ENCODE measurements around the gene CNTNAP2. TPM values are rescaled to one million over a fixed set of nuclear protein-coding genes. Genes with fewer than 3 reads are reported as not detected.

Gene CNTNAP2
- total RNA-seq, 2 experiments from 2014 or later: not detected

GRCh38 chr7:147569116-147569913, 1452.7 kb downstream of the CNTNAP2 start:
- intact Hi-C loops (cut with DNase I, micrococcal nuclease): no loop called here
- no peak overlapping the region for H3K27ac Mint-ChIP-seq

DNA sequence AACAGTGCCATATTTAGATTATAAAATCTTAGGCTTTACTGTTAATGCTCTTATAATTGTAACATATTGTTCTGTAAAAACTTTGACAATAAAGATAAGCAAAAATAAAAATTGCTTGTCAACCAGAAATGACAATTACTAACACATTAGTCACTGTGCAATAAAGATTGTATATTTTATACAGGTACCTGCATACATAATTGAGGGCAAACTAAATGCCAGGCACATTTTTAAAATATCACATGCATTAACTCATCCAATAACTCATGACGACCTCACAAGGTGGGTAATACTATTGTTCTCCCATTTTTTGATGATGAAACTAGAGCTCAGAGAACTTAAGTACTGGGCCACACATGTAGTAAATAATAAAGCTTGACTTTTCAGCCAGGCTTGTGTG, 1453.8 kb downstream of the CNTNAP2 start:
- no peak overlapping the region for H3K27ac ChIP-seq (ENCODE audit: low read depth in 1 of 2, low read length in 2 of 2)
- Mint-ChIP-seq H3K27ac (no peak overlapping the region), H3K36me3 (ENCODE audit: low read depth) (no peaks in the 10 kb centered on the region), H3K4me3 (no peak overlapping the region), H3K27me3 (no peaks in the 10 kb centered on the region), H3K9me3 (no peaks in the 10 kb centered on the region), H3K4me1 (ENCODE audit: low read depth) (no peaks in the 10 kb centered on the region)
- H3K4me1 ChIP-seq (ENCODE audit: insufficient read depth, low read length): no peaks in the 10 kb centered on the region
- DNase-seq (no peak), ATAC-seq (ENCODE audit: poor library complexity) (no peak)
- no peaks in the 10 kb centered on the region for H3K27me3 ChIP-seq (ENCODE audit: control insufficient read depth in 1 of 2, insufficient read depth in 2 of 2, low read length in 2 of 2)
- peaks cover 0 to 3% of the 10 kb centered on the region in 2 experiments for H3K9me3 ChIP-seq (ENCODE audit: control insufficient read depth in 1 of 2, insufficient read depth in 1 of 2, low read length in 2 of 2)
- intact Hi-C loops (cut with DNase I, micrococcal nuclease): no loop called here
- H3K36me3 ChIP-seq (ENCODE audit: insufficient read depth, low read length): no peaks in the 10 kb centered on the region
- ChIA-PET CTCF (no interaction called here), POLR2A (no interaction called here)
- no peak overlapping the region for H3K4me3 ChIP-seq (ENCODE audit: low read length)
- no peak for TF ChIP-seq CTCF (IDR thresholded peaks at IDR 0.05)

More at GRCh38 chr7:147569116-147569913, 1452.7 kb downstream of the CNTNAP2 start:
- Histone ChIP-seq H3K36me3 (ENCODE audit: insufficient read depth, low read length) (no peaks in the 10 kb centered on the region), H3K4me3 (ENCODE audit: low read length) (no peak overlapping the region), H3K9me3 (ENCODE audit: control insufficient read depth in 1 of 2, insufficient read depth in 1 of 2, low read length in 2 of 2) (peaks cover 0 to 3% of the 10 kb centered on the region in 2 experiments), H3K27me3 (ENCODE audit: control insufficient read depth in 1 of 2, insufficient read depth in 2 of 2, low read length in 2 of 2) (no peaks in the 10 kb centered on the region), H3K4me1 (ENCODE audit: insufficient read depth, low read length) (no peaks in the 10 kb centered on the region), H3K27ac (ENCODE audit: low read depth in 1 of 2, low read length in 2 of 2) (no peak overlapping the region)
- Mint-ChIP-seq H3K36me3 (ENCODE audit: low read depth) (no peaks in the 10 kb centered on the region), H3K9me3 (peaks cover 3% of the 10 kb centered on the region), H3K4me3 (no peak overlapping the region), H3K27me3 (no peaks in the 10 kb centered on the region), H3K4me1 (ENCODE audit: low read depth) (no peaks in the 10 kb centered on the region)
- ChIA-PET POLR2A (no interaction called here), CTCF (no interaction called here)
- DNase-seq (no peak), ATAC-seq (ENCODE audit: poor library complexity) (no peak)
- no peak for TF ChIP-seq CTCF (IDR thresholded peaks at IDR 0.05)

GRCh38 chr7:147571436-147572185, 1455.0 kb downstream of the CNTNAP2 start:
- H3K27ac Mint-ChIP-seq: no peak overlapping the region
- H3K27me3 ChIP-seq (ENCODE audit: control insufficient read depth in 1 of 2, insufficient read depth in 2 of 2, low read length in 2 of 2): no peaks in the 10 kb centered on the region
- H3K36me3 Mint-ChIP-seq (ENCODE audit: low read depth): no peaks in the 10 kb centered on the region
- CTCF ChIA-PET: no interaction called here
- POLR2A ChIA-PET: no interaction called here
- DNase-seq: no peak
- H3K36me3 ChIP-seq (ENCODE audit: insufficient read depth, low read length): no peaks in the 10 kb centered on the region
- H3K9me3 Mint-ChIP-seq: no peaks in the 10 kb centered on the region
- no peaks in the 10 kb centered on the region for H3K4me1 Mint-ChIP-seq (ENCODE audit: low read depth)
- H3K4me1 ChIP-seq (ENCODE audit: insufficient read depth, low read length): no peaks in the 10 kb centered on the region
- no peak for TF ChIP-seq CTCF (IDR thresholded peaks at IDR 0.05)
- H3K4me3 Mint-ChIP-seq: no peak overlapping the region
- intact Hi-C loops (cut with DNase I, micrococcal nuclease): no loop called here
- no peak overlapping the region for H3K27ac ChIP-seq (ENCODE audit: low read depth in 1 of 2, low read length in 2 of 2)
- H3K9me3 ChIP-seq (ENCODE audit: control insufficient read depth in 1 of 2, insufficient read depth in 1 of 2, low read length in 2 of 2): peaks cover 0 to 3% of the 10 kb centered on the region in 2 experiments
- no peaks in the 10 kb centered on the region for H3K27me3 Mint-ChIP-seq
- no peak for ATAC-seq (ENCODE audit: poor library complexity)
- H3K4me3 ChIP-seq (ENCODE audit: low read length): no peak overlapping the region

Measured in CD4-positive, alpha-beta T cell (primary cell).